Calu3 (cell line): Measurements from ENCODE around the gene ZFAND5. TPM values are rescaled to one million over a fixed set of nuclear protein-coding genes. Genes with fewer than 3 reads are reported as not detected.

Source experiments
- BruUV-seq: library from RNA; stranded (reverse); fragments of 400-500 nt; replicated peaks from 2 replicates; lab custom pipeline; 2021; lab: Mats Ljungman, UMichigan
- CTCF ChIA-PET: fragments of 300-600 bp; sonication (Branson Sonifier 250); formaldehyde crosslinking; loops from one replicate; lab custom pipeline; 2022; ENCODE audit warnings: antibody characterized with exemption; lab: Charles Lee
- DNase-seq: peaks from one replicate; pipeline ENCODE4 v3.0.0; 2022
- H3K27ac Mint-ChIP-seq: one replicate; pipeline ENCODE4 v1.8.0; 2022; ENCODE audit warnings: mixed read lengths; ENCODE audit not compliant: unreplicated experiment
- H3K27me3 Mint-ChIP-seq: one replicate; pipeline ENCODE4 v1.8.0; 2022; ENCODE audit warnings: mixed read lengths; ENCODE audit not compliant: unreplicated experiment
- H3K36me3 Mint-ChIP-seq: one replicate; pipeline ENCODE4 v1.8.0; 2022; ENCODE audit warnings: mild to moderate bottlenecking, moderate library complexity, mixed read lengths; ENCODE audit not compliant: insufficient read depth, unreplicated experiment
- H3K4me1 Mint-ChIP-seq: one replicate; pipeline ENCODE4 v1.8.0; 2022; ENCODE audit warnings: mild to moderate bottlenecking, low read depth, mixed read lengths; ENCODE audit not compliant: unreplicated experiment
- H3K4me3 Mint-ChIP-seq: one replicate; pipeline ENCODE4 v1.8.0; 2022; ENCODE audit warnings: mild to moderate bottlenecking, low read depth, moderate library complexity, mixed read lengths; ENCODE audit not compliant: unreplicated experiment
- H3K9me3 Mint-ChIP-seq: one replicate; pipeline ENCODE4 v1.8.0; 2022; ENCODE audit warnings: low read depth, mixed read lengths; ENCODE audit not compliant: unreplicated experiment
- CTCF ChIP-seq: fragments of 200-600 bp; IDR thresholded peaks from one replicate; pipeline ENCODE4 v1.8.0; 2022; ENCODE audit warnings: antibody characterized with exemption; ENCODE audit not compliant: unreplicated experiment
- intact Hi-C: fragments of 100-400 bp; cut with micrococcal nuclease; formaldehyde crosslinking; loops from one replicate; pipeline ENCODE4 v1.10.0; 2022; ENCODE audit not compliant: unreplicated experiment
- total RNA-seq: library from RNA; stranded (reverse); gene quantifications from 2 replicates; pipeline ENCODE4 v1.2.3, GENCODE V29; 2022

Gene ZFAND5
- total RNA-seq, 1 experiment from 2014 or later: 115 TPM

GRCh38 chr9:72396247-72397091, 31.5 kb upstream of the ZFAND5 start:
- TF ChIP-seq CTCF: no peak
- no peaks in the 10 kb centered on the region for H3K36me3 Mint-ChIP-seq
- H3K27ac Mint-ChIP-seq: no peak overlapping the region
- CTCF ChIA-PET: interaction anchor here (0.6 to 0.7 kb wide), 2 partner anchors 356 to 510 kb away, joined by 3 to 8 read pairs; no protein-coding TSS in a partner anchor
- no peak for DNase-seq
- H3K4me3 Mint-ChIP-seq: no peak overlapping the region
- H3K9me3 Mint-ChIP-seq: no peaks in the 10 kb centered on the region
- H3K27me3 Mint-ChIP-seq: no peaks in the 10 kb centered on the region
- H3K4me1 Mint-ChIP-seq: no peaks in the 10 kb centered on the region
- intact Hi-C loops: no loop called here
- no TSS peak for BruUV-seq

- no peaks in the 10 kb centered on the region for H3K36me3 Mint-ChIP-seq
- TF ChIP-seq CTCF: no peak
- H3K4me1 Mint-ChIP-seq: no peaks in the 10 kb centered on the region
- DNase-seq: no peak
- CTCF ChIA-PET: interaction anchor here (0.6 kb wide), 1 partner anchor 157 kb away, joined by 10 read pairs; no protein-coding TSS in a partner anchor
- BruUV-seq: no TSS peak
- intact Hi-C loops: no loop called here
- H3K4me3 Mint-ChIP-seq: no peak overlapping the region
- H3K9me3 Mint-ChIP-seq: no peaks in the 10 kb centered on the region
- H3K27ac Mint-ChIP-seq: no peak overlapping the region
- no peaks in the 10 kb centered on the region for H3K27me3 Mint-ChIP-seq
Observed at GRCh38 chr9:72394066-72394465, 29.1 kb upstream of the ZFAND5 start.

GRCh38 chr9:72390907-72391306, 25.9 kb upstream of the ZFAND5 start:
- Mint-ChIP-seq H3K4me3 (no peak overlapping the region), H3K27me3 (no peaks in the 10 kb centered on the region), H3K4me1 (no peaks in the 10 kb centered on the region), H3K9me3 (no peaks in the 10 kb centered on the region), H3K27ac (no peak overlapping the region), H3K36me3 (no peaks in the 10 kb centered on the region)
- intact Hi-C loops: no loop called here
- no peak for DNase-seq
- CTCF ChIA-PET: interaction anchor here (0.5 kb wide), 1 partner anchor 15 kb away, joined by 5 read pairs; no protein-coding TSS in a partner anchor
- no TSS peak for BruUV-seq
- no peak for TF ChIP-seq CTCF

- CTCF ChIA-PET: no interaction called here
- Mint-ChIP-seq H3K27me3 (no peaks in the 10 kb centered on the region), H3K4me1 (no peaks in the 10 kb centered on the region), H3K4me3 (no peak overlapping the region), H3K36me3 (peaks cover 5% of the 10 kb centered on the region), H3K27ac (no peak overlapping the region), H3K9me3 (no peaks in the 10 kb centered on the region)
- no TSS peak for BruUV-seq
- no peak for TF ChIP-seq CTCF
- no peak for DNase-seq
- intact Hi-C loops: no loop called here
Observed at GRCh38 chr9:72386186-72386585, 21.2 kb upstream of the ZFAND5 start.
